ENCODE data around the gene CLEC18C.
"Not testable (repeated sequence)": the region's sequence is repeated elsewhere in the genome, so short reads cannot be mapped to it uniquely, and the experiment has no call there.

CLEC18C gene

GRCh38 chr16:70173212-70173837 lies at the start of gene CLEC18C:
Gene CLEC18C (plus strand): TSS chr16:70173787. CDS start chr16:70174279, 492 bp downstream.
- H3K4me1 ChIP-seq (ENCODE audit: control insufficient read depth, insufficient read depth, low read length); H3K27ac ChIP-seq (ENCODE audit: low read depth, low read length); H3K27me3 ChIP-seq (ENCODE audit: control insufficient read depth, insufficient read depth, low read length); H3K9ac ChIP-seq (ENCODE audit: low read length); H3K36me3 ChIP-seq (ENCODE audit: control insufficient read depth, insufficient read depth, low read length); H3K4me3 ChIP-seq (ENCODE audit: low read depth, low read length); H3K9me3 ChIP-seq (ENCODE audit: control insufficient read depth, insufficient read depth, low read depth, low read length): not testable (repeated sequence)

GRCh38 chr16:70123822-70124221 lies 49.8 kb upstream of the CLEC18C start:
- H3K4me1 ChIP-seq (ENCODE audit: control insufficient read depth, insufficient read depth, low read length); H3K4me3 ChIP-seq (ENCODE audit: low read depth, low read length); H3K27ac ChIP-seq (ENCODE audit: low read depth, low read length); H3K9ac ChIP-seq (ENCODE audit: low read length); H3K27me3 ChIP-seq (ENCODE audit: control insufficient read depth, insufficient read depth, low read length); H3K9me3 ChIP-seq (ENCODE audit: control insufficient read depth, insufficient read depth, low read depth, low read length): not testable (repeated sequence)
- peaks cover 49% of the 10 kb centered on the region for H3K36me3 ChIP-seq (ENCODE audit: control insufficient read depth, insufficient read depth, low read length)

GRCh38 chr16:70126226-70126625 lies 47.4 kb upstream of the CLEC18C start:
- peaks cover 65% of the 10 kb centered on the region for H3K36me3 ChIP-seq (ENCODE audit: control insufficient read depth, insufficient read depth, low read length)
- not testable (repeated sequence) for H3K27ac ChIP-seq (ENCODE audit: low read depth, low read length); H3K9ac ChIP-seq (ENCODE audit: low read length); H3K9me3 ChIP-seq (ENCODE audit: control insufficient read depth, insufficient read depth, low read depth, low read length); H3K4me3 ChIP-seq (ENCODE audit: low read depth, low read length); H3K4me1 ChIP-seq (ENCODE audit: control insufficient read depth, insufficient read depth, low read length); H3K27me3 ChIP-seq (ENCODE audit: control insufficient read depth, insufficient read depth, low read length)

- not testable (repeated sequence) for H3K9me3 ChIP-seq (ENCODE audit: control insufficient read depth, insufficient read depth, low read depth, low read length); H3K27me3 ChIP-seq (ENCODE audit: control insufficient read depth, insufficient read depth, low read length); H3K9ac ChIP-seq (ENCODE audit: low read length); H3K4me1 ChIP-seq (ENCODE audit: control insufficient read depth, insufficient read depth, low read length); H3K27ac ChIP-seq (ENCODE audit: low read depth, low read length); H3K4me3 ChIP-seq (ENCODE audit: low read depth, low read length)
- H3K36me3 ChIP-seq (ENCODE audit: control insufficient read depth, insufficient read depth, low read length): peaks cover 66% of the 10 kb centered on the region
These were observed 45.9 kb upstream of the CLEC18C start for GRCh38 chr16:70127706-70128105.

GRCh38 chr16:70128844-70129243 lies 44.7 kb upstream of the CLEC18C start:
- not testable (repeated sequence) for H3K9ac ChIP-seq (ENCODE audit: low read length); H3K9me3 ChIP-seq (ENCODE audit: control insufficient read depth, insufficient read depth, low read depth, low read length); H3K27ac ChIP-seq (ENCODE audit: low read depth, low read length); H3K4me1 ChIP-seq (ENCODE audit: control insufficient read depth, insufficient read depth, low read length); H3K4me3 ChIP-seq (ENCODE audit: low read depth, low read length); H3K27me3 ChIP-seq (ENCODE audit: control insufficient read depth, insufficient read depth, low read length)
- H3K36me3 ChIP-seq (ENCODE audit: control insufficient read depth, insufficient read depth, low read length): peaks cover 63% of the 10 kb centered on the region

- peaks cover 58% of the 10 kb centered on the region for H3K36me3 ChIP-seq (ENCODE audit: control insufficient read depth, insufficient read depth, low read length)
- H3K27ac ChIP-seq (ENCODE audit: low read depth, low read length); H3K27me3 ChIP-seq (ENCODE audit: control insufficient read depth, insufficient read depth, low read length); H3K9me3 ChIP-seq (ENCODE audit: control insufficient read depth, insufficient read depth, low read depth, low read length); H3K4me1 ChIP-seq (ENCODE audit: control insufficient read depth, insufficient read depth, low read length); H3K9ac ChIP-seq (ENCODE audit: low read length); H3K4me3 ChIP-seq (ENCODE audit: low read depth, low read length): not testable (repeated sequence)
These were observed 37.8 kb upstream of the CLEC18C start for GRCh38 chr16:70135796-70136195.

GRCh38 chr16:70136595-70136994 lies 37.0 kb upstream of the CLEC18C start:
- not testable (repeated sequence) for H3K27me3 ChIP-seq (ENCODE audit: control insufficient read depth, insufficient read depth, low read length); H3K27ac ChIP-seq (ENCODE audit: low read depth, low read length); H3K4me1 ChIP-seq (ENCODE audit: control insufficient read depth, insufficient read depth, low read length); H3K4me3 ChIP-seq (ENCODE audit: low read depth, low read length); H3K9me3 ChIP-seq (ENCODE audit: control insufficient read depth, insufficient read depth, low read depth, low read length); H3K9ac ChIP-seq (ENCODE audit: low read length)
- peaks cover 61% of the 10 kb centered on the region for H3K36me3 ChIP-seq (ENCODE audit: control insufficient read depth, insufficient read depth, low read length)

- H3K9ac ChIP-seq (ENCODE audit: low read length); H3K4me3 ChIP-seq (ENCODE audit: low read depth, low read length); H3K9me3 ChIP-seq (ENCODE audit: control insufficient read depth, insufficient read depth, low read depth, low read length); H3K27ac ChIP-seq (ENCODE audit: low read depth, low read length); H3K4me1 ChIP-seq (ENCODE audit: control insufficient read depth, insufficient read depth, low read length); H3K27me3 ChIP-seq (ENCODE audit: control insufficient read depth, insufficient read depth, low read length): not testable (repeated sequence)
- H3K36me3 ChIP-seq (ENCODE audit: control insufficient read depth, insufficient read depth, low read length): peaks cover 59% of the 10 kb centered on the region
These were observed 30.8 kb upstream of the CLEC18C start for GRCh38 chr16:70142739-70143138.

- H3K4me3 ChIP-seq (ENCODE audit: low read depth, low read length); H3K27ac ChIP-seq (ENCODE audit: low read depth, low read length); H3K9me3 ChIP-seq (ENCODE audit: control insufficient read depth, insufficient read depth, low read depth, low read length); H3K27me3 ChIP-seq (ENCODE audit: control insufficient read depth, insufficient read depth, low read length); H3K4me1 ChIP-seq (ENCODE audit: control insufficient read depth, insufficient read depth, low read length); H3K9ac ChIP-seq (ENCODE audit: low read length): not testable (repeated sequence)
- peaks cover 63% of the 10 kb centered on the region for H3K36me3 ChIP-seq (ENCODE audit: control insufficient read depth, insufficient read depth, low read length)
These were observed 30.2 kb upstream of the CLEC18C start for GRCh38 chr16:70143231-70143895.

- H3K27ac ChIP-seq (ENCODE audit: low read depth, low read length); H3K4me1 ChIP-seq (ENCODE audit: control insufficient read depth, insufficient read depth, low read length); H3K9me3 ChIP-seq (ENCODE audit: control insufficient read depth, insufficient read depth, low read depth, low read length); H3K9ac ChIP-seq (ENCODE audit: low read length); H3K4me3 ChIP-seq (ENCODE audit: low read depth, low read length); H3K27me3 ChIP-seq (ENCODE audit: control insufficient read depth, insufficient read depth, low read length): not testable (repeated sequence)
- peaks cover 72% of the 10 kb centered on the region for H3K36me3 ChIP-seq (ENCODE audit: control insufficient read depth, insufficient read depth, low read length)
These were observed 25.7 kb upstream of the CLEC18C start for GRCh38 chr16:70147853-70148252.

GRCh38 chr16:70148453-70148852 lies 25.1 kb upstream of the CLEC18C start:
- H3K9me3 ChIP-seq (ENCODE audit: control insufficient read depth, insufficient read depth, low read depth, low read length); H3K4me1 ChIP-seq (ENCODE audit: control insufficient read depth, insufficient read depth, low read length); H3K27me3 ChIP-seq (ENCODE audit: control insufficient read depth, insufficient read depth, low read length); H3K27ac ChIP-seq (ENCODE audit: low read depth, low read length); H3K9ac ChIP-seq (ENCODE audit: low read length); H3K4me3 ChIP-seq (ENCODE audit: low read depth, low read length): not testable (repeated sequence)
- H3K36me3 ChIP-seq (ENCODE audit: control insufficient read depth, insufficient read depth, low read length): peaks cover 72% of the 10 kb centered on the region

All from HUES6 (cell line).